Measurements from ENCODE around the gene PDE9A. TPM values are rescaled to one million over a fixed set of nuclear protein-coding genes. Genes with fewer than 3 reads are reported as not detected.

Gene PDE9A
- total RNA-seq, 1 experiment from 2014 or later: not detected

DNA sequence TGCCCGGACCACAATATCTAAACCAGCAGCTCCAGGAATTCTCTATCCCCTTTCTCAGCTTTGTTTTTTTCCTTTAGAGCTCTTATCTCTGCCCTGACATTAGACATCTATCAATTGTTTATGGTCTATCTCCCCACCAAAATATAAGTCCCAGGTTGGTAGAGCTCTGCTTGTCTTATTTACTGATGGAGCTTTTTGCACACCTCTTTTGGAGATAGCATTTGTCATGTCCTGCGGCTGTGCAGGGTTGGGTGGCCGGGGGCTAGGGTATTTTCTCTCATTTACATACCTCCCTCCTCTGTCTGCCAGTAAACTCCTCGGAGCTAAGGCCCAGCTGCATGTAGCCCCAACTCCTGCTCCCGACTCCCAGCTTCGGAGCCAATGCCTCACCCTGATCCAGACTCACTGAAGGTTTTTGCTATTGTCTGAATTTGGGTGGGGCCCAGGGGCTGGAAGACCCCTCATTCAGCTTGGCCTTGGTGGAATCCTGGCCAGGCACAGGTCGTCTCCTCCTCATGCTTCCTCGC is 11.1 kb upstream of the PDE9A start:
- Histone ChIP-seq H3K9me3 (ENCODE audit: low read length) (no peaks in the 10 kb centered on the region), H3K4me3 (ENCODE audit: low read length) (no peak overlapping the region), H3K4me2 (ENCODE audit: low read depth, low read length, poor library complexity, severe bottlenecking) (no peak overlapping the region), H3K9me2 (replicated peaks; ENCODE audit: insufficient read depth, low read length) (no peaks in the 10 kb centered on the region), H3K4me1 (ENCODE audit: low read length) (no peaks in the 10 kb centered on the region), H3K79me2 (ENCODE audit: low read length) (no peaks in the 10 kb centered on the region), H3K27me3 (ENCODE audit: low read length) (no peaks in the 10 kb centered on the region), H3K36me3 (ENCODE audit: insufficient read depth, low read length) (no peaks in the 10 kb centered on the region), H3K27ac (ENCODE audit: low read length) (no peak overlapping the region), H4K20me1 (ENCODE audit: insufficient read depth, low read depth, low read length) (no peaks in the 10 kb centered on the region), H3K9ac (ENCODE audit: low read length) (no peak overlapping the region), H2AFZ (ENCODE audit: low read length) (no peak overlapping the region)
- no peak for DNase-seq

DNA sequence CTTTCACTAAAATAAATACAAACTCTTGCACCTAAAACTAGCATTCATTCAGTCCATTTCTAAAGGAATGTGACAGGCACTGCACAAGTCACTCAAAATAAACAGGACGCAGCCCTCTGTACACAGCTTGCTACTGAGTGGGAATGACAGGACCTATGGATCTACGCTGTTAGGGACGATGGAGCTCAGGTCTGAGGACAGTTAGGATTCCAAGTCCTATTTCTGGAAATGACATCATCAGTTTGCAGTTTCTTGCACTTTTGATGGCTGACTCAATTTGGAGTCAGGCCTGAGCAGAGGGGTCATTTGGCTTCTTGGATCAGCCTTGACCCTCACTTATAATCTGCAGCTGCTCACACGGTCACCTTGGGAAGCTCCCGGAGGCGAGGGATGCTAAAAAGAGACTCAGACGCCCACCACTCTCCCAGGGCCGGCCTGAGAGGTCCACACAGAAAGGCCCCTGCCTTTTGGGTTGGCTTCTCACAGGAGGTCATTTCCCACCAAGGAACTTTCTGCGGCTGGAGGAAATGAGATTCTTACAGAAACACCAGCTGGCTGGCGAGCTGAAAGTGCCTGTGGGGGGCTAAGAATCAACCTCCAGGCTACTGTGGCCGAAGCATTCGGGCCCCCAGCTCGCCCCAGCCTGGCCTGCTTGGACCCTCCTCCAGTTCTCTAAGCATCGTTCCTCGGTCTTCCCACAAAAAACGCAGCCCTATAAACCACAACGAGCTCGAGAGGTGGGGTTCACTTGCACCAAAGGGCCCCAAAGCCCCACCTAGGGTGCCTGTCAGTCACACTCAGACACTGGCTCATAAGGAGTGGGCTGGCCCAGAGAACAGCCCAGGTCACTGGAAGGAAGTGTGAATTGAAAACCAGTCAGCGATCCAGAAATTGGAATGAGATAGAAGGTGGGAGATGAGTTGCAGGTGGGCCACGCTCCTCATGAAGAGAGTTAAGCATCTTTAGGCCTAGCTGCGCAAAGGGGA is 8.9 kb upstream of the PDE9A start:
- H3K4me1 ChIP-seq (ENCODE audit: low read length): no peaks in the 10 kb centered on the region
- H3K27me3 ChIP-seq (ENCODE audit: low read length): no peaks in the 10 kb centered on the region
- H3K9me2 ChIP-seq (replicated peaks; ENCODE audit: insufficient read depth, low read length): no peaks in the 10 kb centered on the region
- H3K79me2 ChIP-seq (ENCODE audit: low read length): no peaks in the 10 kb centered on the region
- H3K9ac ChIP-seq (ENCODE audit: low read length): no peak overlapping the region
- H3K36me3 ChIP-seq (ENCODE audit: insufficient read depth, low read length): no peaks in the 10 kb centered on the region
- no peak overlapping the region for H3K27ac ChIP-seq (ENCODE audit: low read length)
- H3K4me3 ChIP-seq (ENCODE audit: low read length): no peak overlapping the region
- no peak overlapping the region for H2AFZ ChIP-seq (ENCODE audit: low read length)
- no peak overlapping the region for H3K4me2 ChIP-seq (ENCODE audit: low read depth, low read length, poor library complexity, severe bottlenecking)
- no peaks in the 10 kb centered on the region for H3K9me3 ChIP-seq (ENCODE audit: low read length)
- DNase-seq: no peak
- H4K20me1 ChIP-seq (ENCODE audit: insufficient read depth, low read depth, low read length): no peaks in the 10 kb centered on the region

DNA sequence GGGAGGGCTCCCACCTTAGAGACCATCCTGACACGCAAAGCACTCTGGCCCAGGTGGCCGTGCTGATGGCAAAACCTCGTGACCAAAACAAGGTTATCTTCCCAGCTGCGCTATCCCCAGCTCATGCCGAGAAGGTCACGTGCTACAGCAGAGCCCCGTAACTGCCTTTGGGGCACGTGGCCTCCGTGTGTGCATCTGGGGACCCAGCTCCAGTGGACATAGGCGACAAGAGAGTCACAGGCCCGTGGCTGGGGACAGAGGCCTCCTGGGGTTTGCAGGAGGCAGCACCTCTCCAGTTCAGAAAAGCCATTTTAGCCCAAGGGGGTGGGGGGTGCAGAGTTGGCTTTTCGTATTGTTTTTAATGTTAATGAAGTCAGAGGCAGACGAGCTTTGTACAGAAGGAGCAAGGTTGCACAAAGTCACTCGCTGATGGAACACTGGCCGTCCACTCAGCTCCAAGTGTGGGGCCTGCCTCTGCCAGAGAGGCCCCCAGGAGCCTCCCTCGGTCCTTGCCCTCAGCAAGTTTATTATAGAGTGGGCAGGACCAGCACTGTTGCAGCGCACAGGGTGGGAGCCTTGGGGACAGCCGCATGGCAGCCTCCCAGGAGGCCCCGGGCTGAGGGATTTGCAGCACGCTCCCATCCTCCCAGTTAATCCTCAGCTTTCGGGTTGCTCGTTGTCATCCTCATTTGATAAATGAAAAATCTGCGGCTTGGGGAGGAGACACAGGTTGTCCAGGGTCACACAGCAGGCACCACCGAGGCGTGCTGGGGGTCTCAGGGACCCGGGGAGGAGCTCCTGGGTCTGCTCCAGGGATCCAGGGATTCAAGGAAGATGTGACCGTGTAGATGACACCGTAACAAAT is 8.0 kb upstream of the PDE9A start:
- no peak for DNase-seq
- Histone ChIP-seq H3K4me3 (ENCODE audit: low read length) (no peak overlapping the region), H3K9me3 (ENCODE audit: low read length) (no peaks in the 10 kb centered on the region), H3K36me3 (ENCODE audit: insufficient read depth, low read length) (no peaks in the 10 kb centered on the region), H3K9me2 (replicated peaks; ENCODE audit: insufficient read depth, low read length) (no peaks in the 10 kb centered on the region), H4K20me1 (ENCODE audit: insufficient read depth, low read depth, low read length) (no peaks in the 10 kb centered on the region), H3K9ac (ENCODE audit: low read length) (no peak overlapping the region), H2AFZ (ENCODE audit: low read length) (no peak overlapping the region), H3K79me2 (ENCODE audit: low read length) (no peaks in the 10 kb centered on the region), H3K4me1 (ENCODE audit: low read length) (no peaks in the 10 kb centered on the region), H3K4me2 (ENCODE audit: low read depth, low read length, poor library complexity, severe bottlenecking) (no peak overlapping the region), H3K27ac (ENCODE audit: low read length) (no peak overlapping the region), H3K27me3 (ENCODE audit: low read length) (no peaks in the 10 kb centered on the region)

DNA sequence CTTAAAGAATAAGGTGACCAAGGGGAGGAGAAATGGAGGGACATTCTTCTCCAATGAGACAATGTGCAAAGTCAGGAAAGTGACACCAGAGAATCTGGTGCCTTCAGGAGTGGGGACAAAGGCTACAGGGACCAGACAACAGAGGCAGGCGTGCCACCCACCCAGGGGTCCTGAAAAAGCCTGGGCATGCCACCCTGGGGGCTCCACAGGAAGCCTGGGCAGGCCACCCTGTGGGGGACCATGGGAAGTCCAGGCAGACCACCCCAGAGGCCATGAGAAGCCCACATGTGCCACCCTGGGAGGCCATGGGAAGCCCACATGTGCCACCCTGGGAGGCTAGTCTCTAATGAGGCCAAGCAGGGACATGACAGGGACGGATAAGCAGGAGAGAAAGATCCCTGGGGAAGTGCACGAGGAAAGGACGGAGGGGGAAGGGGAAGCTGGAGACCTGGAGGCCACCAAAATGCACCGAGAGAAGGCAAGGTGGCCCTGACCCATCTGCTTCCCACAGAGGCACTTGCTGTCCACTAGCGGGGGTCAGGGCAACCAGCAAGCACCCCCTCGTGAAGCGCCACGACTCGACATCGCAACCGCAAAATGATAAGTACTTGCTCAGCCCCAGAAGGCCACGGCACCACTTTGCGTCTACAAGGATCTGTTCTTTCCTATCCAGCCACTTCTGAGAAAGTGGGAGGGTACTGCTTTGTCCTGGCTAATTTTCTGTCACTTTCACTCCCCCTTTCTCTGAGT is 7.2 kb upstream of the PDE9A start:
- Histone ChIP-seq H3K9me2 (replicated peaks; ENCODE audit: insufficient read depth, low read length) (no peaks in the 10 kb centered on the region), H3K27ac (ENCODE audit: low read length) (no peak overlapping the region), H3K4me2 (ENCODE audit: low read depth, low read length, poor library complexity, severe bottlenecking) (no peak overlapping the region), H3K9ac (ENCODE audit: low read length) (no peak overlapping the region), H3K27me3 (ENCODE audit: low read length) (no peaks in the 10 kb centered on the region), H3K9me3 (ENCODE audit: low read length) (no peaks in the 10 kb centered on the region), H2AFZ (ENCODE audit: low read length) (no peak overlapping the region), H3K36me3 (ENCODE audit: insufficient read depth, low read length) (no peaks in the 10 kb centered on the region), H3K4me1 (ENCODE audit: low read length) (no peaks in the 10 kb centered on the region), H3K4me3 (ENCODE audit: low read length) (no peak overlapping the region), H4K20me1 (ENCODE audit: insufficient read depth, low read depth, low read length) (no peaks in the 10 kb centered on the region), H3K79me2 (ENCODE audit: low read length) (no peaks in the 10 kb centered on the region)
- no peak for DNase-seq

DNA sequence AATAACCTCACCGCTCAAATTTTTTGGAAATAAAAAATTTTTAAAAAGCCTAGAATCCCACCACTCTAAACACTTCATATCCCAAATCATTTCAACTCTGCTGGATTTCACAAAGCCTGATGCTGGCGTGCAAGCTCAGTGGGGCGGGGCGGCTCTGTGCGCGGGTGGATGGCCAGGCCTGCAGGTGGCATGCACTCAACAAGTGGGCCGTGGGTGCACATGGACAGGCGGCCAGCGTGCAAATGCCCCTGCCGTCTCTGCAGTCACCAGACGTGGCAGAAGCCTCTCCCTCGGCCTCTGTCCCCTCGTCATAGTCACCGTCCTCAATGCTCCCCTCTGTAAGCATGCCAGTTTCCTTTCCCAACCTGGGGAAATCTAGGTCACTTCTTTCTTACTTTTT is 6.6 kb upstream of the PDE9A start:
- Histone ChIP-seq H3K4me3 (ENCODE audit: low read length) (no peak overlapping the region), H3K27ac (ENCODE audit: low read length) (no peak overlapping the region), H3K4me2 (ENCODE audit: low read depth, low read length, poor library complexity, severe bottlenecking) (no peak overlapping the region), H3K27me3 (ENCODE audit: low read length) (no peaks in the 10 kb centered on the region), H3K4me1 (ENCODE audit: low read length) (no peaks in the 10 kb centered on the region), H3K36me3 (ENCODE audit: insufficient read depth, low read length) (no peaks in the 10 kb centered on the region), H3K9me2 (replicated peaks; ENCODE audit: insufficient read depth, low read length) (no peaks in the 10 kb centered on the region), H3K79me2 (ENCODE audit: low read length) (no peaks in the 10 kb centered on the region), H3K9me3 (ENCODE audit: low read length) (no peaks in the 10 kb centered on the region), H4K20me1 (ENCODE audit: insufficient read depth, low read depth, low read length) (no peaks in the 10 kb centered on the region), H2AFZ (ENCODE audit: low read length) (no peak overlapping the region), H3K9ac (ENCODE audit: low read length) (no peak overlapping the region)
- no peak for DNase-seq

DNA sequence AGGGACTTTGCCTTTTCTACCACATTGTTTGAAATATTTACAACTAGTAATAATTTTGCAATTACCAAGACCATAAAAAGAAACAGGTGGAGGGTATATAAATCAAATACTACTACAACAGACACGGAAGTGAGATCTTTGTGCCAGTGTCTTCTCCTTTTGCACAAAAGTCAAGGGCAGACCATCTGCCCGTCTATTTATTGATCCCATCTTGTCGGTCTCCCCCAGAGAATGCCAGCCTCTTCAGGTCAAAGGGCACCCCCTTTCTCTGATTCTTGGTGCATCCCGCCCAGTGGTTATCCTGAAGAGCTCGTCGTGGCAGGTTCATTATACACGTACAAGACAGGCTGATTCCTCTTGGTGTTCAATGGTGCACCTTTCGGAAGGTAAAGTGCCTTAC is 4.8 kb upstream of the PDE9A start:
- no peaks in the 10 kb centered on the region for H3K9me3 ChIP-seq (ENCODE audit: low read length)
- H3K27me3 ChIP-seq (ENCODE audit: low read length): no peaks in the 10 kb centered on the region
- H3K27ac ChIP-seq (ENCODE audit: low read length): no peak overlapping the region
- H4K20me1 ChIP-seq (ENCODE audit: insufficient read depth, low read depth, low read length): no peaks in the 10 kb centered on the region
- DNase-seq: no peak
- H2AFZ ChIP-seq (ENCODE audit: low read length): no peak overlapping the region
- H3K9ac ChIP-seq (ENCODE audit: low read length): no peak overlapping the region
- no peaks in the 10 kb centered on the region for H3K4me1 ChIP-seq (ENCODE audit: low read length)
- no peak overlapping the region for H3K4me3 ChIP-seq (ENCODE audit: low read length)
- H3K4me2 ChIP-seq (ENCODE audit: low read depth, low read length, poor library complexity, severe bottlenecking): no peak overlapping the region
- H3K79me2 ChIP-seq (ENCODE audit: low read length): no peaks in the 10 kb centered on the region
- H3K9me2 ChIP-seq (replicated peaks; ENCODE audit: insufficient read depth, low read length): no peaks in the 10 kb centered on the region
- no peaks in the 10 kb centered on the region for H3K36me3 ChIP-seq (ENCODE audit: insufficient read depth, low read length)

DNA sequence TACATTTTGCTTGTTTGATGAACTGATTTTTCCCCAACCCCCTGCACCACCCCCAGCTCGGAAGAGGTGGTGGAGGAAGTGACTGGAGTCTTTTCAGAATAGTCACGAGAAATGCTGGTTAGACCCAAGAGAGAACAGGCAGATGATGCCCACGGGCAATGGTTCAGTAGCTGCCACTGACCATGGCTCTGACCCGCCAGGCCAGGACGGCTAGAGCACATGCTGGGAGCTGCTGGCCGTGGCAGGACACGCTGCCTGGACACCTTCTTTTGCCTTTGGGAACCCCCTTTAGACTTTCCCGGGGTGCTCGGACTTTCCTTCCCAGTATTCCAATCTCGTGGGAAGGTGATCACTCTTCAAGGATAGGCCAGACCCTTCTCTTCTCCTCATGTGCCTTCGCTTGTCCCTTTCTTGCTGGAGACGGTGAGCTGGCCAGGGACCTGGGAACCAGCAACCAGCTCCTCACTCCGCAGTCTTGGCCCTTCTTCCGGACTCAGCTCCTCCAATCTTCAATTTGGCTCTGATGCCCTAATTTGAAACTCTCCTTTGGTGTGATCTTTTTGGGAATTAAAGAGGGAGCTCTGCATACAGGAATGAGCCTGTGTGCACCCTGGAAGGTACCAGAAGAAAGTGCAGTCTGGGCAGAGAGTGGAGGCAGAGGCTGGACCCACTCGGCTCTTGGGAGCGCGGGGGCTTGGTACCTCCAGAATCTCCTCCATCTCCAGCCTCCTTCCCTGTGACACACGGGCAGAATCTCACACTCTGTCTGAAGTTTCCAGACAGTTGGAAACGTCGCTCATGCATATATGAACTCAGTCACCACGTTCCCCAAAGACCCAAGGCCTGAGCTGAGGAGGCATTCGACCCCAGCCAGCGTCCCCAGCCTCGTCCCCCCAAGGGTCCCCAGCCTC is 4.0 kb upstream of the PDE9A start:
- no peak overlapping the region for H2AFZ ChIP-seq (ENCODE audit: low read length)
- H3K4me2 ChIP-seq (ENCODE audit: low read depth, low read length, poor library complexity, severe bottlenecking): no peak overlapping the region
- no peak overlapping the region for H3K27ac ChIP-seq (ENCODE audit: low read length)
- H3K9me2 ChIP-seq (replicated peaks; ENCODE audit: insufficient read depth, low read length): no peaks in the 10 kb centered on the region
- no peaks in the 10 kb centered on the region for H3K27me3 ChIP-seq (ENCODE audit: low read length)
- no peak overlapping the region for H3K4me3 ChIP-seq (ENCODE audit: low read length)
- H3K9ac ChIP-seq (ENCODE audit: low read length): no peak overlapping the region
- no peaks in the 10 kb centered on the region for H3K79me2 ChIP-seq (ENCODE audit: low read length)
- H3K4me1 ChIP-seq (ENCODE audit: low read length): peaks cover 3% of the 10 kb centered on the region
- no peaks in the 10 kb centered on the region for H4K20me1 ChIP-seq (ENCODE audit: insufficient read depth, low read depth, low read length)
- H3K9me3 ChIP-seq (ENCODE audit: low read length): no peaks in the 10 kb centered on the region
- no peaks in the 10 kb centered on the region for H3K36me3 ChIP-seq (ENCODE audit: insufficient read depth, low read length)
- DNase-seq: no peak
